HEK293 (cell line): ENCODE results near the gene FKBP9.

Experiments
- KLF10 ChIP-seq: fragments of 450-650 bp; IDR thresholded peaks from 2 replicates; pipeline ENCODE4 v1.5.1; 2018; ENCODE audit warnings: missing biosample characterization, mild to moderate bottlenecking, missing genetic modification characterization
- ZNF133 ChIP-seq: fragments of 450-650 bp; formaldehyde crosslinking; IDR thresholded peaks from 2 replicates; pipeline ENCODE4 v1.5.1; 2016; ENCODE audit warnings: missing biosample characterization, missing genetic modification characterization
- ZNF596 ChIP-seq: fragments of 450-650 bp; IDR thresholded peaks from 2 replicates; pipeline ENCODE4 v1.5.0; 2018; ENCODE audit warnings: missing biosample characterization, mild to moderate bottlenecking, missing genetic modification characterization, moderate library complexity
- ZXDB ChIP-seq: fragments of 450-650 bp; formaldehyde crosslinking; IDR thresholded peaks from 2 replicates; pipeline ENCODE4 v1.5.1; 2016; ENCODE audit warnings: missing biosample characterization, missing genetic modification characterization
- TF ChIP-seq, protein P1 (sequence below): fragments of 450-650 bp; formaldehyde crosslinking; IDR thresholded peaks from 2 replicates; pipeline ENCODE4 v1.5.1; 2016; ENCODE audit warnings: missing biosample characterization, missing genetic modification characterization
- TF ChIP-seq, protein P2 (sequence below): fragments of 450-650 bp; formaldehyde crosslinking; IDR thresholded peaks from 2 replicates; pipeline ENCODE4 v1.5.1; 2016; ENCODE audit warnings: missing biosample characterization, missing genetic modification characterization

DNA sequence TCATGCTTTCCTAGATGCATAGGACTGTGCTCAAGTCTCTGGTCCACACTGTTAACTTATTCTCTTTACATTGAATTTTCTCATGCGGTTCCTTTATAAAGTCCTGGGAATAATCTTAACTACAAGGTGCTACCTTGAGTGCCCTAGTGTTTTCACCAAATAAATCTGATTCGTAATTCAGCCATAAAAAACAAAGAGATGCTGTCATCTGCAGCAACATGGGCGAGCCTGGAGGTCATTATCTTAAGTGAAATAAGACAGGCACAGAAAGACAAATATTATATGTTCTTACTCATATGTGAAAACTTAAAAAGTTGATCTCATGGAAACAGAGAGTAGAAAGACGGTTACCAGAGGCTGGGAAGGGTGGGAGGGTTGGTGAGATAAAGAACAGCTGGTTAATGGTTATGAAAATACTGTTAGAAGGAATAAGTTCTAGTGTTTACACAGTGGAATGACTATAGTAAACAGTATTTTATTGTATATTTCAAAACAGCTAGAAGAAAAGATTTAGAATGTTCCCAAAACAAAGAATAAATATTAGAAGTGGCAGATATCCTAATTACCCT, 67.0 kb downstream of the FKBP9 start:
- TF ChIP-seq, protein P1, sequence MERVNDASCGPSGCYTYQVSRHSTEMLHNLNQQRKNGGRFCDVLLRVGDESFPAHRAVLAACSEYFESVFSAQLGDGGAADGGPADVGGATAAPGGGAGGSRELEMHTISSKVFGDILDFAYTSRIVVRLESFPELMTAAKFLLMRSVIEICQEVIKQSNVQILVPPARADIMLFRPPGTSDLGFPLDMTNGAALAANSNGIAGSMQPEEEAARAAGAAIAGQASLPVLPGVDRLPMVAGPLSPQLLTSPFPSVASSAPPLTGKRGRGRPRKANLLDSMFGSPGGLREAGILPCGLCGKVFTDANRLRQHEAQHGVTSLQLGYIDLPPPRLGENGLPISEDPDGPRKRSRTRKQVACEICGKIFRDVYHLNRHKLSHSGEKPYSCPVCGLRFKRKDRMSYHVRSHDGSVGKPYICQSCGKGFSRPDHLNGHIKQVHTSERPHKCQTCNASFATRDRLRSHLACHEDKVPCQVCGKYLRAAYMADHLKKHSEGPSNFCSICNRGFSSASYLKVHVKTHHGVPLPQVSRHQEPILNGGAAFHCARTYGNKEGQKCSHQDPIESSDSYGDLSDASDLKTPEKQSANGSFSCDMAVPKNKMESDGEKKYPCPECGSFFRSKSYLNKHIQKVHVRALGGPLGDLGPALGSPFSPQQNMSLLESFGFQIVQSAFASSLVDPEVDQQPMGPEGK = no peak
- TF ChIP-seq, protein P2, sequence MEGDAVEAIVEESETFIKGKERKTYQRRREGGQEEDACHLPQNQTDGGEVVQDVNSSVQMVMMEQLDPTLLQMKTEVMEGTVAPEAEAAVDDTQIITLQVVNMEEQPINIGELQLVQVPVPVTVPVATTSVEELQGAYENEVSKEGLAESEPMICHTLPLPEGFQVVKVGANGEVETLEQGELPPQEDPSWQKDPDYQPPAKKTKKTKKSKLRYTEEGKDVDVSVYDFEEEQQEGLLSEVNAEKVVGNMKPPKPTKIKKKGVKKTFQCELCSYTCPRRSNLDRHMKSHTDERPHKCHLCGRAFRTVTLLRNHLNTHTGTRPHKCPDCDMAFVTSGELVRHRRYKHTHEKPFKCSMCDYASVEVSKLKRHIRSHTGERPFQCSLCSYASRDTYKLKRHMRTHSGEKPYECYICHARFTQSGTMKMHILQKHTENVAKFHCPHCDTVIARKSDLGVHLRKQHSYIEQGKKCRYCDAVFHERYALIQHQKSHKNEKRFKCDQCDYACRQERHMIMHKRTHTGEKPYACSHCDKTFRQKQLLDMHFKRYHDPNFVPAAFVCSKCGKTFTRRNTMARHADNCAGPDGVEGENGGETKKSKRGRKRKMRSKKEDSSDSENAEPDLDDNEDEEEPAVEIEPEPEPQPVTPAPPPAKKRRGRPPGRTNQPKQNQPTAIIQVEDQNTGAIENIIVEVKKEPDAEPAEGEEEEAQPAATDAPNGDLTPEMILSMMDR (tag by site-specific recombination) = no peak
- no peak for TF ChIP-seq ZXDB (tag by site-specific recombination)
- TF ChIP-seq KLF10 = no peak
- no peak for TF ChIP-seq ZNF596 (tag by site-specific recombination)
- TF ChIP-seq ZNF133 (tag by site-specific recombination) = no peak
